BE2C (cell line): ENCODE results near the gene PIEZO1.
A peak's percentile ranks its signal among the peaks of the same experiment; 100 is the strongest.

Experiments used
- DNase-seq: peaks from one replicate; pipeline ENCODE4 v3.0.0-alpha.2; 2020
- H3K27me3 ChIP-seq: fragments of 250-450 bp; sonication (Bioruptor Pico); 2 replicates; pipeline ENCODE4 v1.5.1; 2020; ENCODE audit warnings: mild to moderate bottlenecking
- H3K36me3 ChIP-seq: fragments of 250-450 bp; sonication (Bioruptor Pico); 2 replicates; pipeline ENCODE4 v1.5.1; 2020; ENCODE audit warnings: mild to moderate bottlenecking
- H3K4me1 ChIP-seq: fragments of 250-450 bp; sonication (Bioruptor Pico); 2 replicates; pipeline ENCODE4 v1.5.1; 2020
- H3K4me3 ChIP-seq: 2 replicates; pipeline ENCODE4 v1.5.1; 2011; ENCODE audit warnings: low read depth, low read length
- H3K9me3 ChIP-seq: fragments of 250-450 bp; sonication (Bioruptor Pico); 2 replicates; pipeline ENCODE4 v1.5.1; 2020
- TF ChIP-seq, protein P1 (sequence below): IDR thresholded peaks from 2 replicates; pipeline ENCODE4 v1.5.1; 2012; ENCODE audit warnings: mild to moderate bottlenecking, low read depth, low read length

PIEZO1 gene

GRCh38 chr16:88699180-88699579, 85.8 kb downstream of the PIEZO1 start:
- peaks cover 8% of the 10 kb centered on the region for H3K36me3 ChIP-seq
- no peaks in the 10 kb centered on the region for H3K27me3 ChIP-seq
- H3K9me3 ChIP-seq, result no peaks in the 10 kb centered on the region
- H3K4me1 ChIP-seq, result no peaks in the 10 kb centered on the region
- no peak for DNase-seq
- H3K4me3 ChIP-seq, result no peak overlapping the region
- TF ChIP-seq, protein P1, sequence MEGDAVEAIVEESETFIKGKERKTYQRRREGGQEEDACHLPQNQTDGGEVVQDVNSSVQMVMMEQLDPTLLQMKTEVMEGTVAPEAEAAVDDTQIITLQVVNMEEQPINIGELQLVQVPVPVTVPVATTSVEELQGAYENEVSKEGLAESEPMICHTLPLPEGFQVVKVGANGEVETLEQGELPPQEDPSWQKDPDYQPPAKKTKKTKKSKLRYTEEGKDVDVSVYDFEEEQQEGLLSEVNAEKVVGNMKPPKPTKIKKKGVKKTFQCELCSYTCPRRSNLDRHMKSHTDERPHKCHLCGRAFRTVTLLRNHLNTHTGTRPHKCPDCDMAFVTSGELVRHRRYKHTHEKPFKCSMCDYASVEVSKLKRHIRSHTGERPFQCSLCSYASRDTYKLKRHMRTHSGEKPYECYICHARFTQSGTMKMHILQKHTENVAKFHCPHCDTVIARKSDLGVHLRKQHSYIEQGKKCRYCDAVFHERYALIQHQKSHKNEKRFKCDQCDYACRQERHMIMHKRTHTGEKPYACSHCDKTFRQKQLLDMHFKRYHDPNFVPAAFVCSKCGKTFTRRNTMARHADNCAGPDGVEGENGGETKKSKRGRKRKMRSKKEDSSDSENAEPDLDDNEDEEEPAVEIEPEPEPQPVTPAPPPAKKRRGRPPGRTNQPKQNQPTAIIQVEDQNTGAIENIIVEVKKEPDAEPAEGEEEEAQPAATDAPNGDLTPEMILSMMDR, result no peak

DNA sequence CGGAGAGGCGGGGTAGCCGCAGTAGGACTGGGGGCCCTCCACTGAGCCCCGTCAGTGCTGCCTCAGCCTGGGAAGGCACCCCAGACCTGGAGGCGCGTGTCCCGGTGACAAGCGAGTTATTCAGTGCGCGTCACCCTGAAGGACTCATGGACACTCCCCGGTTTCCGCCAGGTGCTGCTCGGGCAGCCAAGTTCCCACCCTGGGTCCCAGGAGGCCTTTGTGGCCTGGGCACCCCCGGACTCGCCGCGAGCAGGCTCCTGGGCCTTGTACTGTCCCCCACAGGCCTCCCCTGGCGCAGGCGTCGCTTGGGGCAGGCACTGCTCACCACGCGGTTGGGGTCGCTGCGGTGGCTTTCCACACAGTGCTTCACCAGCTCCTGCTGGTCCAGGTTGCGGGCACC, 86.4 kb downstream of the PIEZO1 start:
- no peak overlapping the region for H3K4me3 ChIP-seq
- no peaks in the 10 kb centered on the region for H3K4me1 ChIP-seq
- H3K36me3 ChIP-seq, result peaks cover 8% of the 10 kb centered on the region
- no peaks in the 10 kb centered on the region for H3K27me3 ChIP-seq
- H3K9me3 ChIP-seq, result no peaks in the 10 kb centered on the region
- DNase-seq, result no peak
- TF ChIP-seq, protein P1, result no peak

GRCh38 chr16:88697831-88698615, 87.0 kb downstream of the PIEZO1 start:
- Histone ChIP-seq H3K4me1 (no peaks in the 10 kb centered on the region), H3K36me3 (peaks cover 8% of the 10 kb centered on the region)
- DNase-seq, result no peak

DNA sequence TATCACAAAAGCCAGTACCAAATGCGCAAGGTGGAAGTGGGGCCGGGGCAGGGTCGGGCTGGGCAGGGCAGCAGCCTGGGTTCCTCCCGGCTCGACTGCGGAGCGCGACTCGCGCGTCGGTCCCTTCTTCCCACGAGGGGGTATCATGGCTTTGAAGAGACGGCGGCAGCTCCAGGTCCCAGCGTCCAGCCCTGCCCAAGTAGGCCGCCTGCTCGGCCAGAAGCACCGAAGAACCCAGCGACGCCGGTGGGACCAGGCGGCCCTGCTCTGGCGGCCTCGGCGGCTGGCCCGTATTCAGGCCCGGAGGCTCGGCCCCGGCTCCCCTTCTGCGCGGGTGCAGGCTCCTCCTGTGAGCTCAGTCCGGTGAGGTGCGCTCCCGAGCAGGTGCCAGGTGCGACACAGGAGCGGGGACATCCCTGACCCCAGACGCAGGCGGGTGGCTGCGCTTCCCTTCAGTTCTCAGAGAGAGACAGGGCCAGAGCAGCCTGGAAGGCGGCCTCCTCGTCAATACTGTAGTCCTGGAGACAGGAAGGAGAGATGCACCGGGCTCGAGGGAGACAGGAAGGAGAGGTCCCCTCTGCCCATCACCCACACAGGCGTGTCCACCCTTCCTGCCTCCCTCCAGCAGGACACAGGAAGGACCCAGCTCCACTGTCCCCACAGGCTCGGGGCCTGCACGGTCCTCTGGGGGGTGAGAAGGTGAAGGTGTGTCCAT, 87.7 kb downstream of the PIEZO1 start:
- no peak overlapping the region for H3K4me3 ChIP-seq
- H3K36me3 ChIP-seq, result peaks cover 8% of the 10 kb centered on the region
- no peak for DNase-seq
- TF ChIP-seq, protein P1, result no peak
- H3K27me3 ChIP-seq, result no peaks in the 10 kb centered on the region
- no peaks in the 10 kb centered on the region for H3K9me3 ChIP-seq
- no peaks in the 10 kb centered on the region for H3K4me1 ChIP-seq

More at GRCh38 chr16:88697831-88698615, 87.0 kb downstream of the PIEZO1 start:
- Histone ChIP-seq H3K27me3 (no peaks in the 10 kb centered on the region), H3K9me3 (no peaks in the 10 kb centered on the region), H3K4me3 (no peak overlapping the region)
- TF ChIP-seq, protein P1, result peak; percentile 47

GRCh38 chr16:88696441-88696840, 88.6 kb downstream of the PIEZO1 start:
- peaks cover 8% of the 10 kb centered on the region for H3K36me3 ChIP-seq
- TF ChIP-seq, protein P1, result no peak
- no peak for DNase-seq
- no peak overlapping the region for H3K4me3 ChIP-seq
- no peaks in the 10 kb centered on the region for H3K4me1 ChIP-seq
- H3K27me3 ChIP-seq, result no peaks in the 10 kb centered on the region
- no peaks in the 10 kb centered on the region for H3K9me3 ChIP-seq

DNA sequence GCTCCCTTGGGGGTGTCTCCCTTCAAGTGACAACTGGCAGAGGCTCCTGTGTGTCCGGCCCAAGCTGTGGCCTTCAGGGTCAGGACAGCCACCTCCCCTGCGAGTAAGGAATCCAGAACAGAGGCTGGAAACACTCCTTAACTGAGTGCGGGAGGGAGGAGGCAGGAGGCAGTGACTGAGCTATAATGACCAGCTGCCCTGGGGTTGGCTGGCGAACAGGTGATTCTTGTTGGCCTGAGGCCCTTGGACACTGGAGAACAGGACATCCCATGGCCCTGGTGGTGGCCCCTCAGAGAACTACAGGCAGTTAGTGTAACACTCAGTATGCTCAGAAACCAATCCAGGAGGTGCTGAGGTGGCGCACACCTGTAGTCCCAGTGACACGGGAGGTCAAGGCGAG, 89.3 kb downstream of the PIEZO1 start:
- Histone ChIP-seq H3K4me3 (no peak overlapping the region), H3K9me3 (no peaks in the 10 kb centered on the region), H3K36me3 (peaks cover 8% of the 10 kb centered on the region), H3K27me3 (no peaks in the 10 kb centered on the region), H3K4me1 (no peaks in the 10 kb centered on the region)
- TF ChIP-seq, protein P1, result no peak
- DNase-seq, result no peak
